ENCODE results near the gene GPR62. TPM values are rescaled to one million over a fixed set of nuclear protein-coding genes. Genes with fewer than 3 reads are reported as not detected.

The GPR62 gene
- total RNA-seq, 6 experiments from 2014 or later: 0.18 to 0.37 TPM; not detected in 4

DNA sequence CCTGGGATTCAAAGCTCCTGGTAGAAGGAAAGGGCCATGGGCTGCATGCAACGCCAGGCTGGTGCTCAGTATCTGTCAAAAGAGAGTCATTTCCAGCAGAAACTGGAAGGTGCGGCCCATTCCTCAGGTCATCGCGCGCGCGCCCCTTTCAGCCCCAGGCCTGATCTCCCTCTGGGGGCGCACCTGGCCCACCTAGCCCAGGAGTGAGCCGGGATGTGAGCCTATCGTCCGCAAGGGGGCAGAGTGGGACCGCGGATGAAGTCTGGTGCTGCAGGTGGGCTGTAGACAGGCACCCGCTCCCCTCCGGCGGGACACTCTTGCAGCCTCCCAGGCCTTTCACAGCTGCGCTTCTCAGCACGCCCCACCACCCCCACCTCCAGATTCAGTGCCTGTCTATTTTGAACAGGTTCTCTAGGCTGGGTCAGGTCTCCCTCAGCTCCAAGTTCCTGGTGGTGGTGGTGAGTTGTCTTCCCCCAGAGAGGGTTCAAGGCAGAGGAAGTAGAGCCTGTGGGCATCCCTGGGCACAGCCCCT, 46.3 kb downstream of the GPR62 start:
- intact Hi-C loops (cut with DNase I): loop anchor here (2.0 to 5.0 kb wide), 3 partner anchors 121 to 143 kb away; no protein-coding TSS in a partner anchor
- no peaks in the 10 kb centered on the region for H3K27me3 ChIP-seq
- TF ChIP-seq, protein P1, sequence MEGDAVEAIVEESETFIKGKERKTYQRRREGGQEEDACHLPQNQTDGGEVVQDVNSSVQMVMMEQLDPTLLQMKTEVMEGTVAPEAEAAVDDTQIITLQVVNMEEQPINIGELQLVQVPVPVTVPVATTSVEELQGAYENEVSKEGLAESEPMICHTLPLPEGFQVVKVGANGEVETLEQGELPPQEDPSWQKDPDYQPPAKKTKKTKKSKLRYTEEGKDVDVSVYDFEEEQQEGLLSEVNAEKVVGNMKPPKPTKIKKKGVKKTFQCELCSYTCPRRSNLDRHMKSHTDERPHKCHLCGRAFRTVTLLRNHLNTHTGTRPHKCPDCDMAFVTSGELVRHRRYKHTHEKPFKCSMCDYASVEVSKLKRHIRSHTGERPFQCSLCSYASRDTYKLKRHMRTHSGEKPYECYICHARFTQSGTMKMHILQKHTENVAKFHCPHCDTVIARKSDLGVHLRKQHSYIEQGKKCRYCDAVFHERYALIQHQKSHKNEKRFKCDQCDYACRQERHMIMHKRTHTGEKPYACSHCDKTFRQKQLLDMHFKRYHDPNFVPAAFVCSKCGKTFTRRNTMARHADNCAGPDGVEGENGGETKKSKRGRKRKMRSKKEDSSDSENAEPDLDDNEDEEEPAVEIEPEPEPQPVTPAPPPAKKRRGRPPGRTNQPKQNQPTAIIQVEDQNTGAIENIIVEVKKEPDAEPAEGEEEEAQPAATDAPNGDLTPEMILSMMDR (IDR thresholded peaks at IDR 0.05): peak; percentile 86 to 96 (median 89)
- no peak for TF ChIP-seq POLR2A (IDR thresholded peaks at IDR 0.05)
- no peak overlapping the region for H3K4me3 ChIP-seq
- H3K4me1 ChIP-seq: peaks cover 0 to 9% (median 0%) of the 10 kb centered on the region in 4 donors
- no peak overlapping the region for H3K27ac ChIP-seq
- peak; percentile 71 to 78 (median 75) for ATAC-seq
- no peaks in the 10 kb centered on the region for H3K36me3 ChIP-seq
- 6% methylated on average over 2 of the region's 18 CpGs for WGBS (ENCODE audit: insufficient coverage, low coverage, low lambda C conversion rate, missing lambda C conversion rate)
- peak; percentile 71 to 75 (median 72) for DNase-seq
- H3K9me3 ChIP-seq: no peaks in the 10 kb centered on the region

DNA sequence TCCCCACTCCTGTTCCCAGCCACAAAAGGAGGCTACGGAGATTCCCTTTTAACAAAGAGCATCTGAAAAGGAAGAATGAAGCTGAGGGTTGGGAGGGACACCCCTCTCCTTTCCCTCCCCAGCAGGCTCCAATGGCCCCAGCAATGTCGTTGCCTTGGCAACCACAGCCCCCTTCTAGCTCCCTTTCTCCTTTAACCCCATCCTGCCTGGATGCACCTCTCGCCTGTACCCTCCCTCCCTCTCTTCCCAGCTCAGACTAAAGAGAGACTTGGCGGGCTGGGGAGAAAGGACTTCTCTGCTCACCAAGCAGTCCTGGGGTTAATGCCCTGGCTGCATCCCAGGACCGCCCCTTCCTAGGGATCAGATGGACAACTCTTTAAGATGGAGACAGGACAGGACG, 47.6 kb downstream of the GPR62 start:
- intact Hi-C loops (cut with DNase I): loop anchor here (5.0 kb wide), 2 partner anchors 120 to 140 kb away; no protein-coding TSS in a partner anchor
- ATAC-seq: no peak
- TF ChIP-seq, protein P1 (IDR thresholded peaks at IDR 0.05): no peak
- TF ChIP-seq POLR2A (IDR thresholded peaks at IDR 0.05): no peak
- no peak overlapping the region for H3K27ac ChIP-seq
- peaks cover 0 to 9% (median 0%) of the 10 kb centered on the region in 4 donors for H3K4me1 ChIP-seq
- no peaks in the 10 kb centered on the region for H3K36me3 ChIP-seq
- no peak overlapping the region for H3K4me3 ChIP-seq
- no peak for DNase-seq
- H3K9me3 ChIP-seq: no peaks in the 10 kb centered on the region
- 66% methylated on average over 3 of the region's 6 CpGs for WGBS (ENCODE audit: insufficient coverage, low coverage, low lambda C conversion rate, missing lambda C conversion rate)
- no peaks in the 10 kb centered on the region for H3K27me3 ChIP-seq

DNA sequence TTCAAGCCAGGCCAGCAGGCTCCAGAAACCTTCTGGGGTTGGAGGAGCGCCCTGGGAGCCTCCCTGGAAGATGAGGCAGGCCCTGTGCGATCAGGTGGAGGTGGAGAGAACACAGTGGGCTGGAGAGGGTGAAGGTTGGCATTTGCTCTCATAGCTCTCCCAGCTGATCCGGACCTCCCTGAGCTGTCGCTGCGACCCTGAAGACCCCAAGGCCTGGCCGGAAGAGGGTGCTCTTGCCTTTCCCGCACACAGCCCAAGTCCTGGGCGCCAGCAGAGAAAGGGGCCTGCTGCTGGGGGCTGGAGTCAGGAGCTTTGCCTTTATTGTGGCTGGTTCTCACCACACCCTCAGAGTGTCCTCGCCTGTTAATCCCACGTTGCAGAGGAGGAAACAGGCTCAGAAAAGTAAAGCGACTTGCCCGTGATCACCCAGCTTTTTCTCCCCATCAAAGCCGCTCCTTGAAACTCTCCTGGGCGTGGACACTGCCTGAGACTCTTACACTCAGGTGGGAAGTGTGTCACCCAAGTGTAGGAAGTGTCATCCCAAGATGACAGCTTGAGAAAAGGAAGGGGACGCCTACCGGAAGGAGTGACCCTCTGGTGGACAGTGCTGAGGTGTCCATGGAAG, 49.1 kb downstream of the GPR62 start:
- 42% methylated on average over 4 of the region's 16 CpGs for WGBS (ENCODE audit: insufficient coverage, low coverage, low lambda C conversion rate, missing lambda C conversion rate)
- H3K4me1 ChIP-seq: peaks cover 0 to 9% (median 0%) of the 10 kb centered on the region in 4 donors
- DNase-seq: no peak
- ATAC-seq: peak; percentile 10 to 19 (median 16)
- TF ChIP-seq, protein P1 (IDR thresholded peaks at IDR 0.05): peak; percentile 20 to 31 (median 25)
- no peak for TF ChIP-seq POLR2A (IDR thresholded peaks at IDR 0.05)
- H3K27ac ChIP-seq: no peak overlapping the region
- no peaks in the 10 kb centered on the region for H3K9me3 ChIP-seq
- H3K36me3 ChIP-seq: no peaks in the 10 kb centered on the region
- intact Hi-C loops (cut with DNase I): loop anchor here (5.0 kb wide), 2 partner anchors 118 to 138 kb away; no protein-coding TSS in a partner anchor
- no peak overlapping the region for H3K4me3 ChIP-seq
- H3K27me3 ChIP-seq: no peaks in the 10 kb centered on the region

DNA sequence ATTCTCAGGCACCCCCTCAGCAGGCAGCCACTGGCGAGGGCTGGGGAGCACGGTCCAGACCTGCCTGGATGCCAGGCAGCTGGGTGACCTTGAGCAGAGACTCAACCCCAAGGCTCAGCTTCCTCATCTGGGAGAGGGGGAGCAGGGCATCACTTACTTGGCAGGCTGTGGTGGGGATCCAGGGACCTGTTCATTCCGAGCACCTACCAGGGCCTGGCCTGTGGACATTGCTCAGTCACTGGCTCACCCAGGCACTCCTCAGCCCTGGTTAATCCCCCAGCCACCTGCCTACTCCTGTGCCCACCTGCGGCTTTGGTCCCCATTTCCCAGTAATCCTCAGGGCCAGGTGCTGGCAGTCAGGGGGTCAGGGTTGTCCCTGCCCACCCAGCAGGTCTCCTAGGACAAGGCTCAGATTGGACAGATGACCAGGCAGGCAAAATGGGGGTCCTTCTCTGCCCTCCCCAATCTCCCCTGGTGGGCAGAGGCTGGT, 49.8 kb downstream of the GPR62 start:
- H3K27me3 ChIP-seq: no peaks in the 10 kb centered on the region
- H3K4me1 ChIP-seq: peaks cover 0 to 9% (median 0%) of the 10 kb centered on the region in 4 donors
- no peaks in the 10 kb centered on the region for H3K36me3 ChIP-seq
- TF ChIP-seq, protein P1 (IDR thresholded peaks at IDR 0.05): no peak
- no peak for TF ChIP-seq POLR2A (IDR thresholded peaks at IDR 0.05)
- H3K27ac ChIP-seq: no peak overlapping the region
- intact Hi-C loops (cut with DNase I): loop anchor here (5.0 kb wide), 2 partner anchors 117 to 137 kb away; no protein-coding TSS in a partner anchor
- H3K9me3 ChIP-seq: no peaks in the 10 kb centered on the region
- DNase-seq (no peak), ATAC-seq (no peak)
- 11% methylated on average over 1 of the region's 4 CpGs for WGBS (ENCODE audit: insufficient coverage, low coverage, low lambda C conversion rate, missing lambda C conversion rate)
- H3K4me3 ChIP-seq: no peak overlapping the region
